Measurements from ENCODE around the gene RNLS. TPM values are rescaled to one million over a fixed set of nuclear protein-coding genes. Genes with fewer than 3 reads are reported as not detected.

The RNLS gene
- total RNA-seq, 1 donor from 2014 or later, result 5.3 TPM

DNA sequence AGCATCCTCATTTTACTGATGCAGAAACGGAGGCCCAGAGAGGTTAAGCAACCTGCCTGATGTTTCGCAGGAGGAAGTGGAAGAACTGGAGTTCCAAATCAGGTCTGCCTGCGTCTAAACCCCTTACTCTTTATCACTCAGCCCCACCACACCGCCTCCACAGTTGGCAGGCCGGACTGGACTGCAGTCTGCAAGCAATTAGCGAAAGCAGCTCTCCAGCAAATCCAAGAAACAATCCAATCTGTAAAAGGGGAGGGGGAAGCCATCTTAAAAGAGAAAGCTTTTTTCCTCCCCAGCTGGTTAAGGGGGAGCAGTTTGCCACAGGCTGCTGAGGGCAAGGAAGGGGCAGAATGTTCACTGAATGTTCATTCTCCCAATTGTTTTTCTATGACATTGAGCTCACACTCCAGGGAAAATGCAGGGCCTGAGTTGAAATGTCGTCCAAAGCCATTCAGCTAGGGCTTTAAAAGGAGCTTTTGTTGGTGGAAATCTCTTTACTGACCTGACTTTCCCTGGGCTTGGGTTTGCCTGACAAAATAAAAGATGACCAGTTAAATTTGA lies 350.1 kb downstream of the RNLS start:
- no peak for DNase-seq (ENCODE audit: low spot score)

DNA sequence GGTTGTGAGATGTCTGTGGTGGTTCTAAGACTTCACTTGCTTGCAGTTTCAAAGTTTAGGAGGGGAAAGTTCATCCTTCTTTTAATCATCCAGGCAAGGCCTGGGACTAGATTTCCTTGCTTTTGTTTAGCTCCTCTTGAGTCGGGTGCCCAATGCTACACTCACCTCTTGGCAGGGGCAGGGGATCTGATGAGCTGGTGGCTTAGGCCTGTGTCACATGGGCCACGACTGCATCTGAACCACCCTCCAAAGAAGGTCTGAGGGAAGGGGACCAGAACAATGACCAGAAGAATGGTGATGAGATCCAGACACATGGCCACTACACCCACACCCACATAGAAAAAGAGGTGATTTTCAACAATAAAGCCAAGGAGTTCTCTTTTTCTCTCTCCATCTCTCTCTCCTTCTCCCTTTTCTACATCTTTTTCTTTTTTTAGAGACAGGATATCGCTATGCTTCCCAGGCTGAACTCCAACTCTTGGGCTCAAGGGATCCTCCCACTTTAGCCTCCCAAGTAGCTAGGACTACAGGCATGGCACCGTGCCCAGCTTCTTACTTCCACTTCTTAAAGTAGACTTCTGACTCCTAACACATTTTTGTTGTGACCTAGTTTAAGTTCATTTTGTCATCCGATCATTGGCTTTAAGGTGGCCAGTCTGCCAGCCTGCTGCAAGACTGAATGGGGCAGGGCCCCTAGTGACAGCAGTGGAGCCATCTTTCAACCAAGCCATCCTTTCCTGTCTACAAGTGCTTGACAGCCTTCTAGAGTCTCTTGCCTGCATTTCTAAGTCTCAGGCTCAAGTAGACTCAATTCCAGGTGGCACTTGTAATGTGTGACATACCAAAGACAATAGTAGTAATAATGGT lies 350.9 kb downstream of the RNLS start:
- peak; percentile 46 for DNase-seq (ENCODE audit: low spot score)

DNA sequence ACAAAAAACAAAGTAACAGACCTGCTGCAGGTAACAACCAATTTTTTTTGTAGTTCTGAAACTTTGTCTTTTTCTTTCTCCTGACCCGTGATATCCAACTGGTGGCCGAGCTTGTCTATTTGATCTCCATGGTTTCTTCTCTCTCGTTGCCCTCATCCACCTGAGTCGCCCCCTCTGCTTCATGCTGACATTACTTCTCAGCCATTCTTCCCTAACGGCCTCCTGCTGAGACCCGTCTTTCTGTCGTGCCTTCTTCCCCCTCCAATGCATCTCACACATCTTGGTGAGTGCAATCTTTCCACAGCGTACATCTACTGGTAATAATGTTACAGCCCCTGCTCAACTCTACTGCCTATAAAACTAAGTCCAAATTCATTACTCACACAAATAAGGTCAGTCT lies 352.9 kb downstream of the RNLS start:
- no peak for DNase-seq (ENCODE audit: low spot score)

DNA sequence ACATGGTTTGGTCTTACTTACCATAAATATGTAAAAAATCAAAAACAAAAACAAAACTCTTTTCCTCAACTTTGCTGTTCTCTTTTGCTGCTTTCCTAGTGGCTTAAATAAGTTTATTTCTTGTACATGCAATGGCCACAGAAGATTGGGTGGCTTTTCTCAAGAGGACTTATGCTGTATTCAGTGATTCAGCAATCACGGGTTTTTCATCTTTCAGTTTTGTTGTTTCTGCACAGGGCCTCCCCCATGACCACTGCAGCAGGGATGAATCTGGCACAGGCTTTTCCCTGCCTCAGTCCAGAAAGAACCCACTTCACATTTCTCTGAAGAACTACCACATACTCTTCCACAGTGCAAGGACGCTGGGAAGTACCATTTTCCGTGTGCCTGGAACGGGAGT lies 355.0 kb downstream of the RNLS start:
- DNase-seq (ENCODE audit: low spot score), result no peak

DNA sequence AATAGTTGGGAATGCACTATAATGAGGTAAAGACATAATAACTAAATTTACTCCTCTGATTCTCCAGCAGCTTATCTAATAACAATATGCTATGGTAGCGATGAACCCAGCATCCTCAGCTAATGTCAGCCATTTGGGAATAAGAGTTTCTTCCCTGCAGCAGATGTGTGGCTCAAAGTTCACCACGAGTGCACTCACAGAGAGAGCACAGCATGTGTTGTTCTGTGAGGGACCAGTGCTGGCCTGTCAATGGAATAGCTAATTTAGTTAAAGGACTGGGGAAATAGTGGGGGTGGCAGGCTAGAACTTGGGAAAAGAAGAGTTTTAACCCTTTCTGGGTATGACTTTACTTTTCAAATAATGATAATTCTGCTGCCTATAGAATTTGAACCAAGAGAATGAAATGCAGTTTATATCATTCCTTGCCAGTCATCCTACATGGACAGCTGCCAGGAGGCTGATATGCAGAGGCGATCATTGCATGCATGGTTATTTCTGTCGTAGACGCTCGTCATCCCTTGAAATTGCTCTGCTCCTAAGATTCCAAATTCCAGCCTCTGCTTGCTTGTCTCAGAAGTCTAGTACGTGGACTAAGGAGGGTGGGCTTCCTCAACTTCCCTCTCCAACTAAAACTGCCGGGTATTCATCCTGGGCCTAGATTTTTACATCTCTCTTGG lies 355.6 kb downstream of the RNLS start:
- DNase-seq (ENCODE audit: low spot score), result peak; percentile 35

DNA sequence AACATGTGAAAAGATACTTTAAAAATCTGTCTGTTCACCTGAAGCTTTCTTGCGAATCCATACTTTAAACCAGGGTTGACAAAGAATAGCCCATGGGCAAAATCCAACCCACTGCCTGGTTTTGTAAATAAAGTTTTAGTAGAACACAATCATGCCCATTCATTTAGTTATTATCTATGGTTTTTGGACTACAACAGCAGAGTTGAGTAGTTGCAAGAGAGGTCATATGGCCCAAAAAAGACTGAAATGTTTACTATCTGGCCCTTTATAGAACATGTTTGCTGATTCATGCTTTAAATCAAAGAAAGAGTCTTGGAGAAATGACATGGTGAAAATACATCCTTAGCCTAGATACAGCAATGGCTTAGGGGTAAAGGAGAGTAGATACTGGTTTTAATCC lies 356.2 kb downstream of the RNLS start:
- DNase-seq (ENCODE audit: low spot score), result no peak

- no peak for DNase-seq (ENCODE audit: low spot score)
Observed at GRCh38 chr10:88226071-88226659, 357.0 kb downstream of the RNLS start.

Other genes with a start within 250 kb of the RNLS start
- 4.1 TPM for gene LIPJ, start 3.4 kb upstream of the RNLS start, total RNA-seq (ENCODE audit: insufficient read depth, low replicate concordance)
- gene LIPF, start 81.1 kb upstream of the RNLS start, total RNA-seq (ENCODE audit: insufficient read depth, low replicate concordance), result 5.5 TPM
- gene LIPK, start 122.9 kb upstream of the RNLS start, total RNA-seq (ENCODE audit: insufficient read depth, low replicate concordance), result 4.8 TPM
- not detected for gene LIPN, start 176.7 kb upstream of the RNLS start, total RNA-seq (ENCODE audit: insufficient read depth, low replicate concordance)
- gene LIPM, start 219.4 kb upstream of the RNLS start, total RNA-seq (ENCODE audit: insufficient read depth, low replicate concordance), result not detected

Data from umbilical cord (tissue), 2 donors.